GM19328 (cell line): Measurements from ENCODE around the gene RYR2.
"Not testable (repeated sequence)": the region's sequence is repeated elsewhere in the genome, so short reads cannot be mapped to it uniquely, and the experiment has no call there.

ENCODE experiments used
- ATAC-seq: cut with Tn5 transposase; IDR thresholded peaks from one replicate; pipeline ENCODE4 v1.9.1; 2021; ENCODE audit warnings: mild to moderate bottlenecking, moderate library complexity; ENCODE audit not compliant: unreplicated experiment

RYR2 gene

GRCh38 chr1:237318748-237319147 is 276.8 kb downstream of the RYR2 start:
- ATAC-seq, result no peak

- ATAC-seq, result no peak
Observed at GRCh38 chr1:237320890-237321289, 278.9 kb downstream of the RYR2 start.

GRCh38 chr1:237324226-237324625 is 282.2 kb downstream of the RYR2 start:
- no peak for ATAC-seq

- no peak for ATAC-seq
Observed at GRCh38 chr1:237327061-237327460, 285.1 kb downstream of the RYR2 start.

- no peak for ATAC-seq
Observed at GRCh38 chr1:237340892-237341291, 298.9 kb downstream of the RYR2 start.

GRCh38 chr1:237341391-237341790 is 299.4 kb downstream of the RYR2 start:
- ATAC-seq, result no peak

GRCh38 chr1:237342730-237343129 is 300.7 kb downstream of the RYR2 start:
- no peak for ATAC-seq

- no peak for ATAC-seq
Observed at GRCh38 chr1:237352747-237353146, 310.8 kb downstream of the RYR2 start.

- ATAC-seq, result no peak
Observed at GRCh38 chr1:237353918-237354317, 311.9 kb downstream of the RYR2 start.

GRCh38 chr1:237355022-237355421 is 313.0 kb downstream of the RYR2 start:
- no peak for ATAC-seq

- ATAC-seq, result no peak
Observed at GRCh38 chr1:237358555-237358954, 316.6 kb downstream of the RYR2 start.

- ATAC-seq, result no peak
Observed at GRCh38 chr1:237367758-237368157, 325.8 kb downstream of the RYR2 start.

GRCh38 chr1:237371477-237371876 is 329.5 kb downstream of the RYR2 start:
- not testable (repeated sequence) for ATAC-seq

GRCh38 chr1:237383791-237384190 is 341.8 kb downstream of the RYR2 start:
- no peak for ATAC-seq

GRCh38 chr1:237384213-237384612 is 342.2 kb downstream of the RYR2 start:
- ATAC-seq, result no peak

- no peak for ATAC-seq
Observed at GRCh38 chr1:237386362-237387143, 344.6 kb downstream of the RYR2 start.

- ATAC-seq, result no peak
Observed at GRCh38 chr1:237387144-237387505, 345.1 kb downstream of the RYR2 start.

GRCh38 chr1:237390823-237391222 is 348.8 kb downstream of the RYR2 start:
- no peak for ATAC-seq

GRCh38 chr1:237393632-237394031 is 351.6 kb downstream of the RYR2 start:
- no peak for ATAC-seq

GRCh38 chr1:237394281-237394680 is 352.3 kb downstream of the RYR2 start:
- no peak for ATAC-seq

GRCh38 chr1:237396426-237396825 is 354.4 kb downstream of the RYR2 start:
- ATAC-seq, result no peak

- ATAC-seq, result no peak
Observed at GRCh38 chr1:237398751-237399150, 356.8 kb downstream of the RYR2 start.

GRCh38 chr1:237405912-237406311 is 363.9 kb downstream of the RYR2 start:
- ATAC-seq, result no peak
